Prostate gland (tissue), 2 donors: ENCODE data around the gene CHD8.

Source experiments
- POLR2A ChIP-seq: fragments of 450-650 bp; IDR thresholded peaks from one replicate; pipeline ENCODE4 v1.6.1; 2016; ENCODE audit warnings: antibody characterized with exemption, mild to moderate bottlenecking
- POLR2AphosphoS5 ChIP-seq: sonication (generic); formaldehyde crosslinking; IDR thresholded peaks from one replicate; pipeline ENCODE4 v1.6.1; 2017; ENCODE audit warnings: antibody characterized with exemption
- TF ChIP-seq, protein P1 (sequence below), 4 experiments: fragments of 200-600 bp in 2 of 4; fragments of 450-650 bp in 2 of 4; sonication (generic) in 2 of 4; IDR thresholded peaks; 1 replicate in 3 of 4; 2 replicates in 1 of 4; pipeline ENCODE4 v1.5.1; 2016 to 2019; ENCODE audit warnings: antibody characterized with exemption in 4 of 4, mild to moderate bottlenecking in 2 of 4, moderate library complexity in 2 of 4

DNA sequence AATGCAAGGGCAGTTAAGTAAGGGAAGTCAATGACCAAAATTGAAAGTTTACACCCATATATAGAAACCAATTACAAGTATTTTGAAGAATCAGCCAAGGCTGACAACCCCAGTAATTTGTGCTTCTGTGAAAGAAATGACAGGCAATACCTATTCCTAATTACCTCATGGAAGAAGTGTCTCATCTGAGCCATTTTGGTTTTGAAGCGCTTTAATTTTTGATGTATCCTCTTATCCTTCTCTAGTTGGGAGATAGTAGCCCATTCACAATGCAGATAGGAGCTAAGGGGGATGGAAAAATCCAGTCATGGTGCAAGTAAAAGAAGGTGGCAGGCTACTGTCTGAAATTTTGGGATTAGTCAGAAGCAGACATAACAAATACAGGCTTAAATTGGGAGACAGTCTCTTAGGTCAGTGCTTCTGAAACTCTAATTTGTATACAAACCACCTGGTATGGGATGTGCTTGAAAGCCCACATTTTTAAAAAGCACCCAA, 41.7 kb downstream of the CHD8 start:
- TF ChIP-seq, protein P1, sequence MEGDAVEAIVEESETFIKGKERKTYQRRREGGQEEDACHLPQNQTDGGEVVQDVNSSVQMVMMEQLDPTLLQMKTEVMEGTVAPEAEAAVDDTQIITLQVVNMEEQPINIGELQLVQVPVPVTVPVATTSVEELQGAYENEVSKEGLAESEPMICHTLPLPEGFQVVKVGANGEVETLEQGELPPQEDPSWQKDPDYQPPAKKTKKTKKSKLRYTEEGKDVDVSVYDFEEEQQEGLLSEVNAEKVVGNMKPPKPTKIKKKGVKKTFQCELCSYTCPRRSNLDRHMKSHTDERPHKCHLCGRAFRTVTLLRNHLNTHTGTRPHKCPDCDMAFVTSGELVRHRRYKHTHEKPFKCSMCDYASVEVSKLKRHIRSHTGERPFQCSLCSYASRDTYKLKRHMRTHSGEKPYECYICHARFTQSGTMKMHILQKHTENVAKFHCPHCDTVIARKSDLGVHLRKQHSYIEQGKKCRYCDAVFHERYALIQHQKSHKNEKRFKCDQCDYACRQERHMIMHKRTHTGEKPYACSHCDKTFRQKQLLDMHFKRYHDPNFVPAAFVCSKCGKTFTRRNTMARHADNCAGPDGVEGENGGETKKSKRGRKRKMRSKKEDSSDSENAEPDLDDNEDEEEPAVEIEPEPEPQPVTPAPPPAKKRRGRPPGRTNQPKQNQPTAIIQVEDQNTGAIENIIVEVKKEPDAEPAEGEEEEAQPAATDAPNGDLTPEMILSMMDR (IDR thresholded peaks at IDR 0.05) = no peak
- TF ChIP-seq POLR2A (no peak), POLR2AphosphoS5 (no peak)
